GM12878 (cell line): Measurements from ENCODE around the gene TPM4.

Experiments
- RAD21 ChIP-seq: IDR thresholded peaks from 2 replicates; pipeline ENCODE4 v1.6.1; 2011; ENCODE audit warnings: mild to moderate bottlenecking, low read depth, low read length, moderate library complexity; ENCODE audit not compliant: insufficient read depth
- TARDBP ChIP-seq: IDR thresholded peaks from 2 replicates; pipeline ENCODE4 v1.6.1; 2016; ENCODE audit warnings: borderline replicate concordance
- ZBED1 ChIP-seq: IDR thresholded peaks from 2 replicates; pipeline ENCODE4 v1.6.1; 2016; ENCODE audit warnings: borderline replicate concordance
- ZZZ3 ChIP-seq: IDR thresholded peaks from 2 replicates; pipeline ENCODE4 v1.6.1; 2011; ENCODE audit warnings: low read depth; ENCODE audit not compliant: control insufficient read depth, insufficient read length

DNA sequence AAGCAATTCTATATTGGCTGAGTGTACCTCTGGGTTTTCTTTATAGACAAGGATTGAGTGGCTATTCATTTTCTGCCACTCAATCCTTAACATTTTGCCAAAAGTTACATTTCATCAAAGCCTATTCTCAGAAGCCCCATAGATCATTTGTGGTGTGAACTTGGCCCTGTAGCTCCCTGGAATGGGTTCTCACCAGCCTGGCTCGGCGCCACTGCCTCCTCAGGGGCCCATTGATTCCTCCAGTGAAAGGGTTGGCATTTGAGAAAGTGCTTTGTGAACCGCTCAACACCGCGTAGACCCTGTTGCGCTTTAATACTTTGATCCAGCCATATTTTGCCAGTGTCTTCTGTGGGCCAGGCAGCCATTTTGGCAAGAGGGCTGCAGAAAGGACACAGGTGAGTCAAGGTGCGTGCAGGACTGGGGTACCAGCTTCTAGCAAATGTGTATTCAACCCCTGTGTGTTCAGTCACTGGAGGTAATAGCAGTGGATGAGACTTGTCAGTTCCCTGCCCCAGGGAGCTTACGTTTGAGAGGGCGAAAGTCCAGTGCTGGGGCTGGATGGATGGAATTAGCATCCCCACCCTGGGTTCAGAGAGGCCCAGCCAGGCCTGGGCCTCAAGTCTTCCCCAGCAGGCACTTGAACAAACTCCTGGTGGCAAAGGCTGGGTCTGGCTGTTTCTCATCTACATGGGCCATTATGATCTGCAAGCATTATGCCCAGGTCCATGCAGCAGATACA is 39.2 kb downstream of the TPM4 start:
- no peak for TF ChIP-seq ZBED1
- no peak for TF ChIP-seq RAD21
- no peak for TF ChIP-seq ZZZ3
- no peak for TF ChIP-seq TARDBP
